T-cell (primary cell): ENCODE data around the gene VARS2. TPM values are rescaled to one million over a fixed set of nuclear protein-coding genes. Genes with fewer than 3 reads are reported as not detected.

Experiments used
- ATAC-seq, 4 experiments: fragments of 200-7000 bp in 3 of 4; fragments of 150-1000 bp in 1 of 4; cut with Tn5 transposase; replicated peaks in 1 of 4; 1 replicate in 3 of 4; 2 replicates in 1 of 4; pipeline ENCODE4 v1.10.0; 2021; ENCODE audit warnings: moderate library complexity in 3 of 4, mild to moderate bottlenecking in 2 of 4, moderate number of reproducible peaks in 1 of 4
- CTCF ChIA-PET, 2 donors: fragments of 300-600 bp; sonication (Branson Sonifier 250); formaldehyde crosslinking; loops; one replicate each; lab custom pipeline; 2022; ENCODE audit warnings: antibody characterized with exemption in 2 of 2; lab: Charles Lee
- POLR2A ChIA-PET, 2 donors: fragments of 300-600 bp; sonication (Branson Sonifier 250); formaldehyde crosslinking; loops; one replicate each; lab custom pipeline; 2022; ENCODE audit warnings: antibody characterized with exemption in 2 of 2; lab: Charles Lee
- DNase-seq, 35 experiments: peaks; one replicate each; pipeline versions ENCODE4 v3.0.0 to v3.0.0-alpha.2; 2013 to 2023
- H3K27ac ChIP-seq: one replicate; pipeline ENCODE4 v1.5.1; 2013; ENCODE audit warnings: low read length
- H3K27me3 ChIP-seq, 2 experiments: replicated peaks in 1 of 2; 1 replicate in 1 of 2; 2 replicates in 1 of 2; pipeline versions ENCODE4 v1.6.1 to v1.7.0; 2013; ENCODE audit warnings: low read length in 1 of 2, mixed read lengths in 1 of 2; ENCODE audit not compliant: control insufficient read depth in 2 of 2, insufficient read depth in 2 of 2; ENCODE audit errors: extremely low read depth in 1 of 2
- H3K36me3 ChIP-seq, 2 donors: 1 replicate in 1 of 2; 2 replicates in 1 of 2; pipeline versions ENCODE4 v1.6.1 to v1.7.0; 2013; ENCODE audit warnings: low read length in 1 of 2; ENCODE audit not compliant: control insufficient read depth in 2 of 2, insufficient read depth in 1 of 2; ENCODE audit errors: extremely low read depth in 1 of 2
- H3K4me1 ChIP-seq, 2 experiments: 1 replicate in 1 of 2; 2 replicates in 1 of 2; pipeline versions ENCODE4 v1.6.1 to v1.7.0; 2013; ENCODE audit warnings: low read length in 2 of 2, mixed read lengths in 1 of 2; ENCODE audit not compliant: insufficient read depth in 2 of 2, control insufficient read depth in 1 of 2; ENCODE audit errors: extremely low read depth in 1 of 2
- H3K4me3 ChIP-seq, 2 donors: 1 replicate in 1 of 2; 2 replicates in 1 of 2; pipeline versions ENCODE4 v1.5.1 to v1.7.0; 2013; ENCODE audit warnings: mild to moderate bottlenecking in 2 of 2, low read length in 1 of 2, moderate library complexity in 1 of 2; ENCODE audit not compliant: control insufficient read depth in 1 of 2; ENCODE audit errors: extremely low read depth in 1 of 2
- H3K9me3 ChIP-seq: 2 replicates; pipeline ENCODE4 v1.7.0; 2013
- H3K27ac Mint-ChIP-seq, 2 donors: one replicate each; pipeline ENCODE4 v1.8.0; 2020 to 2021; ENCODE audit warnings: mild to moderate bottlenecking in 2 of 2, mixed read lengths in 2 of 2
- H3K27me3 Mint-ChIP-seq, 2 donors: one replicate each; pipeline ENCODE4 v1.8.0; 2021 to 2022; ENCODE audit warnings: mixed read lengths in 2 of 2
- H3K36me3 Mint-ChIP-seq: one replicate; pipeline ENCODE4 v1.8.0; 2021; ENCODE audit warnings: mixed read lengths
- H3K4me1 Mint-ChIP-seq, 3 donors: one replicate each; pipeline ENCODE4 v1.8.0; 2020 to 2022; ENCODE audit warnings: mixed read lengths in 3 of 3, mild to moderate bottlenecking in 1 of 3
- H3K4me3 Mint-ChIP-seq, 3 donors: one replicate each; pipeline ENCODE4 v1.8.0; 2020 to 2022; ENCODE audit warnings: mild to moderate bottlenecking in 3 of 3, mixed read lengths in 3 of 3, moderate library complexity in 3 of 3
- H3K9me3 Mint-ChIP-seq, 3 donors: one replicate each; pipeline ENCODE4 v1.8.0; 2020 to 2022; ENCODE audit warnings: mixed read lengths in 3 of 3
- WGBS: methylation state at CpG from one replicate; pipeline ENCODE4 v1.1.5; 2013; ENCODE audit warnings: missing lambda C conversion rate; ENCODE audit not compliant: insufficient coverage; 5-methylcytosine and 5-hydroxymethylcytosine counted together
- total RNA-seq, 35 experiments: library from RNA in 6 of 35; stranded (reverse) in 6 of 35; fragments of 120-200 nt in 1 of 35; gene quantifications; one replicate each; pipeline versions ENCODE4 v1.2.1 to v1.2.4 and lab custom pipeline; 2013 to 2026

VARS2 gene
- total RNA-seq, 5 donors from 2014 or later (not counting 1 experiment from before 2014, with no cell fraction given) = 25.1 to 55.2 (median 40.9) TPM

DNA sequence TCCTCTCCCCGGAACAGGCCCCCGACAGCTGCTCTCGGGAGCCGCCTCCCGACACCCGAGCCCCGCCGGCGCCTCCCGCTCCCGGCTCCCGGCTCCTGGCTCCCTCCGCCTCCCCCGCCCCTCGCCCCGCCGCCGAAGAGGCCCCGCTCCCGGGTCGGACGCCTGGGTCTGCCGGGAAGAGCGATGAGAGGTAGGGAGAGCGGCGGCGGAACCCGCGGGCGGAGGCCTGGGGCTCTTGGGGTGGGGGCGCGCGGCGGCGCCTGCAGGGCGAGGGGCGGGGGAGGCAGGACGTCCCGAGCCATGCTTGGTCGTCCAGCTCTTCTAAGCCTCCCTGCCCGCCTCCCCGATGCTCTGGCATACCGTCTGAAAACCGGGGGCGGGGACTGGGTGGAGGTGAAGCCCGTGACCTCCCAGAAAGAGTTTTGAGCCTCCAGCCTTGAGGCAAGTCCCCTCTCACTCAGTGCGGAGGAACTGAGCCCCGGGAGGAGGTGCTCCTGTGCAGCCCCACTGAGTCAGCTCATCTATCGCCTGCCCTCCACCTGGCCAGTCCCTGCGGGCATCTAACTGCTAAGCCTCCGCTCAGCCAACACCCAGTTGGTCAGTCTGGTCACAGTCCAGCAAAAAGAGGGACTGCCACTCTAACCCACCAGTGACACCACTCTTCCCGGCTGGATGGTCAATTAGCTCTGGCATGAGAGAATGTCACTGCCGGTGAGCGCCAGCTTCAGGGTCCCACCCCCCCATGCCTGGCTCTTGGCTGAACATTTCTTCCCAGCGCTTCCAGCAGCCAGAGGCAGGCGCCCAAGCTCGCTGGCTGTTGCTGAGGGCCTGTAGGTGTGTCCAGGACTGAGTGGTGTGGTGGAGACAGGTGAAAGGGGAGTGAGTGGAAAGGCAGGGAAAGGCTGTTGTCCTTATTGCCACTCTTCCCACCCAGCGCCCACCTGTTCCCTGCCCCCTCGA lies 29.2 kb upstream of the VARS2 start:
- ATAC-seq (peak; percentile 29 to 47 (median 37)), DNase-seq (peak in 13 of 35 experiments; percentile 12 to 47 (median 21))
- POLR2A ChIA-PET = interaction anchor here in 1 of 2 donors (0.5 to 0.8 kb wide), 2 partner anchors 86 to 1013 kb away, joined by 3 read pairs; partner anchors contain the start of gene EHMT2
- Histone ChIP-seq H3K27ac (no peak overlapping the region), H3K4me3 (peak overlapping the region; percentile 52 to 63), H3K36me3 (peaks cover 3 to 10% of the 10 kb centered on the region in 2 donors), H3K4me1 (peaks cover 23 to 38% of the 10 kb centered on the region in 2 experiments), H3K9me3 (no peaks in the 10 kb centered on the region), H3K27me3 (peaks cover 0 to 11% of the 10 kb centered on the region in 2 experiments)
- Mint-ChIP-seq H3K27ac (peak overlapping the region; percentile 68 to 83), H3K36me3 (peaks cover 5% of the 10 kb centered on the region), H3K4me3 (peak overlapping the region; percentile 75 to 80 (median 78)), H3K27me3 (no peaks in the 10 kb centered on the region), H3K4me1 (peaks cover 27 to 38% (median 37%) of the 10 kb centered on the region in 3 donors), H3K9me3 (no peaks in the 10 kb centered on the region)
- 12% methylated on average over 29 of the region's 59 CpGs for WGBS
- CTCF ChIA-PET = interaction anchor here in 1 of 2 donors (0.6 to 0.7 kb wide), 2 partner anchors 60 to 198 kb away, joined by 3 read pairs; no protein-coding TSS in a partner anchor

DNA sequence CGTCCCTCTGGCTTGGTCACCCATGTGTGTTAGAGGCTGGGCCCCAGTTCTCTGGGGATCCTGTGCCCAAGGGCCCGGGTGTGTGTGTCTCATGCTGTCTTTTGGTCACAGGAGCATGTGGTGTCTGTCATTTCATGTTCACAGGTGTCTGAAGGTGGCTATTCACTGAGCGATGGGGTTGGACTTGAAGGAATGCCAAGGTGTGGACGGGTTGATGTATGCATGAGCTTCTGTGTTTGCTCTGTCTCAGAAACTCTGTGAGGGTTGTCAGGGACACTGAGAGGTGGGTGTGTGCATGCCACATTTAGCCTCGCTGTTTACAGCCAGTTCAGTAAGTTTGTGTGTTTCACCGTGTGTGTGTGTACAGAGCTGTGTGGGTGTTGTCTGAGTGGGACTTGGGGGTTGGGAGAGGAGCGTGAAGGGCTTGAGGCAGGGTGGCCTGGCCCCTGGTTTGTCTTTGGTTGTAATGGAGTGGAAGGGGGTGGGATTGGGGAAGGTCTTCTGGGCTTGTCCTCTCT lies 28.5 kb upstream of the VARS2 start:
- Histone ChIP-seq H3K4me1 (peaks cover 23 to 38% of the 10 kb centered on the region in 2 experiments), H3K36me3 (peaks cover 8 to 14% of the 10 kb centered on the region in 2 donors), H3K27me3 (peaks cover 0 to 11% of the 10 kb centered on the region in 2 experiments), H3K9me3 (no peaks in the 10 kb centered on the region), H3K4me3 (peak overlapping the region; percentile 52 to 63), H3K27ac (no peak overlapping the region)
- peak overlapping the region; percentile 75 to 80 (median 78) for H3K4me3 Mint-ChIP-seq
- CTCF ChIA-PET = no interaction called here
- H3K9me3 Mint-ChIP-seq = no peaks in the 10 kb centered on the region
- peaks cover 27 to 38% (median 35%) of the 10 kb centered on the region in 3 donors for H3K4me1 Mint-ChIP-seq
- peaks cover 12% of the 10 kb centered on the region for H3K36me3 Mint-ChIP-seq
- WGBS = 38% methylated on average over 7 of the region's 7 CpGs
- H3K27ac Mint-ChIP-seq = peak overlapping the region; percentile 68 to 83
- H3K27me3 Mint-ChIP-seq = no peaks in the 10 kb centered on the region
- peak in 2 of 35 experiments; percentile 11 to 20 for DNase-seq
- ATAC-seq = peak in 1 of 4 experiments; percentile 26
- POLR2A ChIA-PET = no interaction called here

DNA sequence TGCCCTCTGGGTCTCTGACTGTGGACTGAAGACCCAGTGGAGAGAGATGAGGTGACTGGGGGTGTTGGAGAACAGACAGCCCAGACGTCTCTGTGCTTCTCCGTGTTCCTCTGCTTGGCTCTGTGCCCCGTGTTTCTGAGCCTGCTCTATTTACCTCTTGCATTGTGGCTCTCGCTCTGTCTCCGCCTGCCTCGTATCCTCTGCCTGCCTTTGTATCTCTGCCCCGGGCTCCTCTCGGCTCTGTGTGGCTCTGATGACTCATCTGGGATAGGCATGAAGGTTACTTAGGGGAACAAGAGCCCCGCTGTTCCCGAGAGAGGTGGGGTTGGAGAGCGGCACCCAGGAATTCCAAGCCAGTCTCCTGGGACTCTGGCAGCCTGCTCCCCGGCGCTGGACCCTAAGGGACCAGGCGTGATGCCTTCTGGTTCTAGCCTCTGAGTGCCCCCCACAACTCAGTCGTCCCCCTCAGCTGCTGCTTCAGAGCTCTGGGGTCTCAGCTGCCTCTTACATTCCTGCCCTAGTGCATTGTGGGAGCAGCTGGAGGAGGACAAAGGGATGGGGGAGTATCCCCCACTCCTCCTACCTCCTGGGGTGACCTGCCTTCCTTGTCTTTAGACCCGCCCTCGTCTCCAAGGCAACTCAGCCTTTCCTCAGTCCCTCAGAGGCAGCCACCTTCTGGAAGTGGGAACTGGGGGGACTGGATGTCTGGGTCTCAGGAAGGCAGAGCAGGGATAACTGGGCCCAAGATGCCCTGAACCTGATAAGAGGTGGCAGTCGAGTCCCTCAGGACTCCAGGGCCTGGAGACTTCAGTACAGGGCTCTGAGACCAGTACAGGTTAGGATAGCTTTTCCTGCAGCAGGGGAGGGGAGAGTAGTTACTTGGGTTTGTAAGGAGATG lies 27.8 kb upstream of the VARS2 start:
- peak overlapping the region; percentile 75 to 80 (median 78) for H3K4me3 Mint-ChIP-seq
- WGBS = 53% methylated on average over 10 of the region's 18 CpGs
- H3K27ac Mint-ChIP-seq = peak overlapping the region; percentile 68 to 83
- no peaks in the 10 kb centered on the region for H3K9me3 Mint-ChIP-seq
- H3K9me3 ChIP-seq = no peaks in the 10 kb centered on the region
- peaks cover 11 to 15% of the 10 kb centered on the region in 2 donors for H3K36me3 ChIP-seq
- H3K4me1 ChIP-seq = peaks cover 23 to 38% of the 10 kb centered on the region in 2 experiments
- peaks cover 0 to 11% of the 10 kb centered on the region in 2 experiments for H3K27me3 ChIP-seq
- peaks cover 27 to 38% (median 35%) of the 10 kb centered on the region in 3 donors for H3K4me1 Mint-ChIP-seq
- CTCF ChIA-PET = interaction anchor here in 1 of 2 donors (0.6 kb wide), 1 partner anchor 269 kb away, joined by 3 read pairs; the partner anchor contains the start of genes MRPS18B and PPP1R10
- DNase-seq = peak in 19 of 35 experiments; percentile 14 to 53 (median 35)
- H3K36me3 Mint-ChIP-seq = peaks cover 12% of the 10 kb centered on the region
- no peaks in the 10 kb centered on the region for H3K27me3 Mint-ChIP-seq
- POLR2A ChIA-PET = no interaction called here
- no peak overlapping the region for H3K27ac ChIP-seq
- H3K4me3 ChIP-seq = peak overlapping the region in 1 of 2 donors; percentile 52
- peak; percentile 47 to 63 (median 56) for ATAC-seq

DNA sequence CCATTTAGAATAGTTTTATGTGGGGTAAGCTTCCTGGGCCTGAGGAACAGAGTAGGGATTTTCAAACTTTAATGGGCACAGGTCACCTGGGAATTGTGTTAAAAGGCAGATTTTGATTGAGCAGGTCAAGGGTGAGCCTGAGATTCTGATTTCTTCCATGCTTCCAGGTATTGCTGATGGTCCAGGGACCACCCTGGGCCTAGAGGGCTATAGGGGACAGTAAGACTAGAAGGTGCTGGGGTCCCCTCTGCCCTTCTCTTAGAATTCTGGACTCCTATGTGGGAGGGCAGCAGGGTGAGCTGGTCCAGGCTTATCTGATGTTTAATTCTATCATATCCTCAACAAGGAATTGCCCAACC lies 27.2 kb upstream of the VARS2 start:
- peaks cover 23 to 38% of the 10 kb centered on the region in 2 experiments for H3K4me1 ChIP-seq
- no peaks in the 10 kb centered on the region for H3K9me3 ChIP-seq
- peaks cover 12% of the 10 kb centered on the region for H3K36me3 Mint-ChIP-seq
- peak overlapping the region in 1 of 2 donors; percentile 10 for H3K27ac Mint-ChIP-seq
- H3K36me3 ChIP-seq = peaks cover 11 to 18% of the 10 kb centered on the region in 2 donors
- DNase-seq = no peak
- peak overlapping the region in 1 of 3 donors; percentile 75 for H3K4me3 Mint-ChIP-seq
- H3K27me3 Mint-ChIP-seq = no peaks in the 10 kb centered on the region
- H3K9me3 Mint-ChIP-seq = no peaks in the 10 kb centered on the region
- H3K4me3 ChIP-seq = no peak overlapping the region
- no peak overlapping the region for H3K27ac ChIP-seq
- POLR2A ChIA-PET = no interaction called here
- H3K27me3 ChIP-seq = peaks cover 0 to 11% of the 10 kb centered on the region in 2 experiments
- CTCF ChIA-PET = interaction anchor here in 1 of 2 donors (0.6 kb wide), 1 partner anchor 270 kb away, joined by 3 read pairs; the partner anchor contains the start of genes MRPS18B and PPP1R10
- H3K4me1 Mint-ChIP-seq = peaks cover 27 to 33% (median 33%) of the 10 kb centered on the region in 3 donors
- ATAC-seq = no peak

DNA sequence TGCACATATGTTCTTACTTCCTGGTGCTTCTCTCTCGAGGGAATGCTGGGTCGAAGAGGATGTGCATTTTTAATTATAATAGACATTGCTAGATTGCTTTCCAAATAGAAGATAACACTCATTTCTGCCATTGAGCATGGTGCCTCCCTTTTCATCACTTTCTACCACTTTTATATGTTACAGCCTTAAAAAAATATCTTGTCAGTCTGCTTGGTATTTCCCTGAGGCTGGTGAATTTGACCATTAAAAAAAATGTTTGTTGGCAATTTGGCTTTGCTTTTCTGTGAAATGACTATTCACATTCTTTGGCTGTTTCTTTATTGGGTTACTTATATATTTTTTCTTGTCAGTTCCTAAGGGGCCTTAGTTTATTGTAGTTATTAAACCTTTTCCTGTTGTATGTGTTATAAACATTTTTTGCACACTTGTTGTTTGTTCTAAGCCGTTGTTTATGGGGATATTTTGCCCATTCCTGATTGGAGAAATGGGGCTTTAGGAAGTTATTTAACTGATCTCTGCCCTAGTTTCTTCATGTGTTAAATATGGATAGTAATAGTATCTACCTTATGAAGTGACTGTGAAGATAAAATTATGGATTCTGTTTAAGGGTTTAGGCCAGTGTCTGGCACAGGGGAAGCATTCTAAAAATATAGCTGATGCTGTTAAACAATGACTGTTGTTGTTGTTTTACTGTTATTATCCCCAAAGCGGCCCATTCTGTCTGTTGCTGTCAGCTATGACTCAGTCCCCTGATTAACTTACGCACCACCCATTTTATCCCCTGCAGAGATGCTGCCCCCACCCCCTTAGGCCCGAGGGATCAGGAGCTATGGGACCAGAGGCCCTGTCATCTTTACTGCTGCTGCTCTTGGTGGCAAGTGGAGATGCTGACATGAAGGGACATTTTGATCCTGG lies 25.9 kb upstream of the VARS2 start:
- Mint-ChIP-seq H3K4me1 (peaks cover 24 to 29% (median 29%) of the 10 kb centered on the region in 3 donors), H3K4me3 (no peak overlapping the region), H3K27ac (no peak overlapping the region), H3K27me3 (no peaks in the 10 kb centered on the region), H3K36me3 (peaks cover 17% of the 10 kb centered on the region), H3K9me3 (no peaks in the 10 kb centered on the region)
- Histone ChIP-seq H3K9me3 (no peaks in the 10 kb centered on the region), H3K27ac (no peak overlapping the region), H3K4me1 (peaks cover 23 to 30% of the 10 kb centered on the region in 2 experiments), H3K4me3 (no peak overlapping the region), H3K36me3 (peaks cover 11 to 22% of the 10 kb centered on the region in 2 donors), H3K27me3 (peaks cover 0 to 11% of the 10 kb centered on the region in 2 experiments)
- ChIA-PET POLR2A (no interaction called here), CTCF (no interaction called here)
- 83% methylated on average over 3 of the region's 6 CpGs for WGBS
- DNase-seq = no peak
- no peak for ATAC-seq
